Stimulated activated CD4-positive, alpha-beta T cell treated with anti-CD3 and anti-CD28 coated beads, Interleukin-12 subunit alpha, Interleukin-12 subunit beta, amount 100 ng/mL, for 24 hours (primary cell): ENCODE data around the gene FLT1.

Experiments used
- DNase-seq, 2 experiments: peaks; one replicate each; pipeline ENCODE4 v3.0.0-alpha.2; 2020; ENCODE audit warnings: low read depth in 2 of 2

Gene FLT1

DNA sequence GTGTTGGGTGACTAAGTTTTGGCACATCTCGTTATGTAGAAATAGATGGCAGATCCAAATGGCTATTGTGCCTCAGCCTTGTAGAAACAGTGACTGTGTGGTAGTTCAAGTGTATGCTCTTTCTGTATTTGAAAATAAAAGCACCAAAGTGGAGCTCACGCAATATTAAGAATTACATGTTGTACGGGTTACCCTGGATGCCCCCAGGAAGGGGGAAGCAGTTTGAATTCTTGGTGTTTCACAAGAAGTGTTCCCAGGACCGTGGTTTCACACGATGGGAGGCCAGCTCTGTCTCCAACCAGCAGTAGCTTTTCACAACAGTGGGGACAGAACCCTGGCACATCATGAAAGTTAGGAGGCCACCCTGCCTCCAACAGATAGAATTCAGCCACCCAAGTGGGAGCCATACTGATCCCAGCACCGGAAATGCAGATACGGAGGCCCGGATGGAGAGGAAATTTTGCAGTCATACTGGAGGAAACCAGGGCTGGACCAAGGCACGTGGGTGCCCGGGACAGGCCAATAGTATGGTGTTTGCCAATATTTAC, 8.9 kb downstream of the FLT1 start:
- DNase-seq = no peak

DNA sequence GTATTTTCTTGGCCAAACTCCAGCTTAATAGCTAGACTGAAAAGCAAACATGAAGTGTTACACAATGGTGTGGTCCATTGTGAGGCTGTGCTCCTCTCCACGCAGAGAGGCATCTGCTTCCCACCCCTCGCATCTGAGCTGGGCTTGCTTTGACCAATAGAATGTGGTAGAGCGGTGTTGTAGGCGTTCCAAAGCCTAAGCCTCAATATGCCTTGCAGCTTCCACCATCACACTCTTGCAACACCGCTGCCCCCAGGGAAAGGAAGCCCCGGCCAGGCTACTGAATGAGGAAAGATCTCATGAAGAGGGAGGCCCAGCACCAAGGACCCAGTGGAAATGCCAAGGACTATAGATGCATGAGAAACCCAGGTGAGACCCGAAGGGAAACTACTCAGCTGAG, 9.4 kb downstream of the FLT1 start:
- DNase-seq = no peak

DNA sequence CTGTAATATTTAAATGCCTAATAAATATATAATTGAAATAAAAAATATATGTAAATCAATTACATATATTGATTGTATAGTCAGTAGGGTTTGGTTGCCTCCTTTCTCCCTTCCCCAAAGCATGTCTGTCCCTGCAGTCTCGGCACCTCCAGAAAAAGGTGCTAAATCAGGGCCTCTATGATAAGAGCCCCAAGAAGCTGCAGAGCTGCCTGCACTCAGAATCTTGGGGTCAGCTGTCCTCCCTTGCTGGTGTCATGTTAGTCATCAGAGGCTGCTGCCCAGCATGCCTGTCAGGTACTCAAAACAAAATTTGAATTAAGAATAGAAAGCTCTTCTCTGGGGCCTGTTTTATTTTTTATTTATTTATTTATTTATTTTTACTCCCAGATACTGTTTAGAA, 9.8 kb downstream of the FLT1 start:
- no peak for DNase-seq

DNA sequence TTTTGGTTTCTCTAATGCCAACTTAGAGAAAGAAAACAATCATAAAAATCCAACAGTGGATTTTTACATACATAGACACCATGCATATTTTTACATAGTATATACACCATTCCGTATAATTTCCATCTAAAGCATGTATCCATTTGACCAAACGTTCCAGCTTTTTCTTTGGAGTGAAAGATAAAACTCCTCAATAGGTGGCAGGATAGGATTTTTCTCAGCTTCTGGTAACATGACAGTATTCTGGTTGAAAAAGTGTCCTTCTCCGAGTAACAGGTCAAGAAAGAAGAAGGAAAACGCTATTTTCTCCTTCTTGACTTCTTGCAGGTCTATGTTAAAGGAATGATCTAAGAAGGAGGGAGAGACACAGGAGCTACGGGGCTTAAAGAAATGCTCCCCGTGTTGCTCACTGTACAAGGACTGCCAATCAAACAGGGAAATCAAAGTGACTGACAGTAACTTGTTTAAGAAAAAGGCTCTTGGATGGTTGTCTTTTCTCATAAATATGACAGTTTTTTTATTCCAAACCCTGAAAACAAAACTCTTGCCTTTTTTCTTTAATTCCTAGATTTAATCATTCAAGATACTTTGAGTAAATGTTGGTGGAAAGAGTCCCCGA, 11.5 kb downstream of the FLT1 start:
- no peak for DNase-seq

DNA sequence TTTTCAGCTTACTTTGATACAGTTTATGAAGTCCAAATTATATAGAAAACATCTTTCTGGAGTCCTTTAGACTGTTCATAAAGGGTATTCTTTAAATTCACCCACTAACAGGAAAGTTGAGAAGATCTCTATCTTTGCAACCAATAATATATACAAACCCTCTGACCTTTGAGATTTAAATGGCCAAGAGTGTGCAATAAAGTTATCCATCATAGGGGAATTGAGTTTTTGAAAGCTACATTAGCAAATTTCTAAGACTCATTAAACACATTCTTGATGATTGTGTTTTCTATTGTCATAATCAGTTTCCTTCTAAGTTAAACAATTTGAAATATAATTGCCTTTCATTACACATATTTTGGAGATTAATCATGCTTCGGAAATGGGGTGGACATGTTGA, 15.9 kb downstream of the FLT1 start:
- no peak for DNase-seq

DNA sequence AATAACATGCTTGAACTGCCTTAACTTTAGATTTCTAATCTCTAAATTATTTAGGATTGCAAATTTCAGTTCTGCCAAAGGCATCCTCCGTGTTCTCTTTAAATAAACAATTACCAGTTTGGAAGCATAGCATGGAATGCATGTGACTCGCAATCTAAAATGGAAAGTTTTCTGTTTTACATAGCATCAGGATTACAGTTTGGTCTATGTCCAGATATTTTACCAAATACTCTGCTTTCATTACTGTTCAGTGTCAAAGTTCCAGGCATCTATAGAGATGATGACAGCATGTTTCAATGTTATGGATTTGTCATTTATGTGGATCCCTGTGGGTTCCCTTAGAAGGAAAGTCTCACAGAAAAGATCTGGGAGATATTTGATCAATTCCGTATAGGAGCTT, 16.8 kb downstream of the FLT1 start:
- no peak for DNase-seq

DNA sequence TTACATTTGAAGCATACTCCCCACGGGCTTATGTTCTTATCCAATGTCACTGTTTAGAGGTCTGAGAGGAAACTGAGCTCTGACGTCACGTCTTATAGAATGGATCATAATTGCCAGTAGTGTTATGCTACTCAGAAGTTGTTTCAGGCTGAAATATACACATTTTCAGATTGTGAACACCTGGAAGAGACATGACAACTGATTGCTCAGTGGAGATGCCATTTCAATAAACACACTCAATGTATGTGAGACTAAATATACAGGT, 17.3 kb downstream of the FLT1 start:
- DNase-seq = no peak

DNA sequence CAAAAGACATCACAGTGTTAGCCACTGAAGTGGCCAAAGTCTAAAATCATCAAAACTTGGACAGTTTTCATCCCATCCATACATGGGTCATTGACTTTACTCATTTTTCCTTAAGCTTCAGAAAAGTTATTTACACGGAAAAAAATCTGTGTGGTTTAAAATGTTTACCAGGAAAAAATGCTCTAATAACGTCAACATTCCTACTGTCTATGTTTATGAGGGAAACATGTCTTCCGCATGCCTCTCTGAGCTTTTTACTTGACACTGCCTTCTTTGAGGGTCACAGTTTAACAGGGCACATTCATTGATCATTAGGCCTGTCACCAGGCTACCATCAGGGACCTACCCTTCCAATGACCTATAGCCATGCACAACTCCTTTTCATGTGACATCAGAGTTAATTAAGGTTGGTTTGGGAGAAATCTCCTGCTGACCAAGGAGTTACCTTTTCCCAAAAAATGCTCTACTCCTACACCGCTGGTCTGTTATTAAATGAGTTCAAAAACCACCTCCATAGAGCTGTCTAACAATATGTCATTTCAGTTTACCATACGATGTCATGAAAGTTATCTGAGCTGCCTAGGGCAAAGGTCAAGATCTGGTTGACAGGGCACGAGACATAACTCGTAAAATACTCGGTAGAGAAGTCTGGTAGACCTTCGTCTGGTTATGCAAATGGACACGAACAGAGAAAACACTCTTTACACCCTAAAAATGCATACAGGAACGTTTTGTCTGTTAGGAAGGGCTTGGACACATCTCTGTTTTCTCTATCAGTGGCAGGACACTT, 17.8 kb downstream of the FLT1 start:
- no peak for DNase-seq

DNA sequence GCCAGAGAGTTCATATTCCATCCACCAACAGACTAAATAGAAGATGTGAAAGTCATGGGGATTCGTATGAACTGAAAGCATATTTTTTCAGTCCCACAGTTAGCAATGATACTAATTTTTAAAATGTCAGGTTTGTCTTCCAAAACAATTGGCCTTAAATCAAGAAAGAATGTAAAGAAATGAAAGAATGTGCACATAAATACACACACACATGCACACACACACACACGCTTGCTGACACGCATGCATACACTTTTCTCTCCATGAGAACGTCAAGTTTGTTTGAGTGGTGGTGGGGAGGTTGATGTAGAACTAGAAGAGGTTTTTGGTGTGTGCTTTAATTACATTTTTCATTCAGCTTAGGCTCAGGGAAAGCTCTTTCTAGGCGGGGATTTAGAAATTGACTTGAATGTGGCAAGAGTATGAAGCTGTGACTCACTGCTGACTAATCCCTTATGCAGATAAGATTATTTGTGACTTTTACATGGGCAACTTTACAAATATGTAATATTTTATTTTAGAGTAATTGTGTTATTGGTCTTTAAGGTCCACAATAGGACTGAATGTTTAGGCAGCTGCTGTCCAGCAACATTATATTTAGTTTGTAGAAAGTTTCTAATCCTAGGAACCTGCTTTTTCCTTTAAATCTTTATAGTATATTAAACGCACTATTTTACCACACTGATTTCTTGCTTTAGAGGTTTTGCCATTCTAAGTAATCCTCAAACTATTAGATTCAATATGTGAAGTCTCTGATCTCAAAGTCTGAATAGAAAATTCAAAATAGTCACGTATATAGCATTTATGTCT, 18.8 kb downstream of the FLT1 start:
- DNase-seq = no peak

DNA sequence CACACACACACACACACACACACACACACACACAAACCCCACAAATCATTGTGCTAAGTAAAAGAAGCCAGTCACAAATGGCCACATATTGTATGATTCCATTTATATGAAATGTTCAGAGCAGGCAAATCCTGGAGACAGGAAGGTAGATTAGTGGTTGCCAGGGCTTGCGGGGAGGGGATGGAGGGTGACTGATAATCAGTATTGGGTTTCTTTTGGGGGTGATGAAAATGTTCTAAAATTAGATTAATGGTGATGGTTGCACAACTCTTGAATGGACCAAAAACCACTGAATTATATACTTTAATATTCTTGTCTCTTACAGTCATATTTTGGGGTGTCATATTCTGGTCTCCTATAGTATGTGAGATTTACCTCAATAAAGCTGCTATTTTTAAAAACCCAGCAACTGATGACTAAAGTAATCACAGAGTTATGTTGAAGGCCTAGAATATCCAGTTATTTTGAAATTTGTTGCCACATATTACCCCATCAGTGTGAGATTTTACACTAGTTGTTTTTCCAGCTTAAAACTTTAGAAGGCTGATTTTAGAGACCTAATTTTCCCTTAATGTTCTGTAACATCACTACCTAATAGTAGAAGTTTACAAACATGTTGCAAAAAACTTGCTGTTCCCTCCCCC, 20.3 kb downstream of the FLT1 start:
- DNase-seq = no peak

DNA sequence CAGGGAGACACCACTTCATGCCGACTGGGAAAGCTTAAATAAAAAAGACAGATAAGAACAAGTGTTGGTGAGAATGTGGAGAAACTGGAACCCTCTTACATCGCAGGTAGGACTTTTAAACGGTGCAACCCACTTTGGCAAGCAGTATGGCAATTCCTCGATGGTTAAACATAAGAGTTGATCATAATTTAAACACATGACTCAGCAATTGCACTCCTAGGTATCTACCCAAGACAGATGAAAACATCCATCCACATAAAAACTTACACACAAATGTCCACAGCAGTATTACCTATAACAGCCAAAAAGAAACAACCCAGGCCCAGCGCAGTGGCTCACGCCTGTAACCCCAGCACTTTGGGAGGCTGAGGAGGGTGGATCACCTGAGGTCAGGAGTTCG, 21.9 kb downstream of the FLT1 start:
- DNase-seq = no peak

DNA sequence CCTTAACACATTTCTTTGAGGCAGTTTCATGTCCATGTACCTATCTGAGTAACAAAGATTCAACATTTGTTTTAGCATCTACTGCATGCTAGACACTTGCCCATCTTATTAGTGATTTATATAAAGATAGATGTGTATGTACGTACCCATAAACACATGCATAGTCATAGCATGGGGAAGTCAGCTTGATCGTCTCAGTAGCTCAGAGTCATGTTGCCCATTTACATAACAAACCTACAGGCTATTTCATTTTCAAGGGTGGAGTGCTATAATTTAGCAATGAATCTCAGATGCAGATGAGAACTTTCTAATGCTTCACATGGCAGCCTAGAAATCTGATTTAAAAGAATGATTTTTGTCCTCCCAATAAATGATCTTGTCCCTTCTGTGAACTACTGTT, 23.5 kb downstream of the FLT1 start:
- DNase-seq = no peak

DNA sequence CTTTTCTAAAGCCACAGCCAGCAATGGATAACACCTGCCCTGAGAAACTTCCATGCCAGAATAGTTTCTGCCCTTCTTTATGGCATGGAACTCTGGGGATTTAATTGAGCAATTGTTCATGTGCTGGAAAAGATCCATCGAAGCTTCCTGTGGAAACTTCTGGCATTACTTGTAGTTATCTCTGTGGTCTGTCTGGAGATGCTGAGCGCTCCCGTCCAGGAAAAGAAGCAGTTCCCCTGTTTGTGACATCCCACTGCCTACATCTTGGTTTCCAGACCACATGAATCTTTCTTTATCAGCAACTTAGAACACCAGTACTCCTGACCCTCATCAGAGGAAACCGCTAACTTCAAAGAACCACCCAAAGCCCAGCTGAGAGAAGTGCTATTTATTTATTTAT, 24.6 kb downstream of the FLT1 start:
- DNase-seq = no peak

DNA sequence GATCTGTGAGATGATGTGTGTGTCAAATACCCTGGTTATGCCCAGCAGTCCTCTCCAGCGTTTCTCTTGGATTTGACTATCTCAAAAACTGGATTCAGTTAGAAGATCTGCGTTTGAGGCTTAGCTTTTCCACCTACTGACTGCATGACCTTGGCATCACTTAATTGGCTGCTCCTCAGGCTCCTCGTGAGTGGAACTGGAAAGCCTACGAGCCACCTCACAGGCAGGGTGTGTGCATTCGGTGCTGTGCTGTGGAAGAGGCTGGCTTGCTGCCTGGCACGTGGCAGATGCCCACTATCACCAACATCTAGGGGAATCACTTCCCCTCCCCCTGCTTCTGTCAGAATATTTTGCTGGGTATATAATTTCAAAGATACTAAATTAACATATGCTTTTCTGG, 25.6 kb downstream of the FLT1 start:
- DNase-seq = no peak

DNA sequence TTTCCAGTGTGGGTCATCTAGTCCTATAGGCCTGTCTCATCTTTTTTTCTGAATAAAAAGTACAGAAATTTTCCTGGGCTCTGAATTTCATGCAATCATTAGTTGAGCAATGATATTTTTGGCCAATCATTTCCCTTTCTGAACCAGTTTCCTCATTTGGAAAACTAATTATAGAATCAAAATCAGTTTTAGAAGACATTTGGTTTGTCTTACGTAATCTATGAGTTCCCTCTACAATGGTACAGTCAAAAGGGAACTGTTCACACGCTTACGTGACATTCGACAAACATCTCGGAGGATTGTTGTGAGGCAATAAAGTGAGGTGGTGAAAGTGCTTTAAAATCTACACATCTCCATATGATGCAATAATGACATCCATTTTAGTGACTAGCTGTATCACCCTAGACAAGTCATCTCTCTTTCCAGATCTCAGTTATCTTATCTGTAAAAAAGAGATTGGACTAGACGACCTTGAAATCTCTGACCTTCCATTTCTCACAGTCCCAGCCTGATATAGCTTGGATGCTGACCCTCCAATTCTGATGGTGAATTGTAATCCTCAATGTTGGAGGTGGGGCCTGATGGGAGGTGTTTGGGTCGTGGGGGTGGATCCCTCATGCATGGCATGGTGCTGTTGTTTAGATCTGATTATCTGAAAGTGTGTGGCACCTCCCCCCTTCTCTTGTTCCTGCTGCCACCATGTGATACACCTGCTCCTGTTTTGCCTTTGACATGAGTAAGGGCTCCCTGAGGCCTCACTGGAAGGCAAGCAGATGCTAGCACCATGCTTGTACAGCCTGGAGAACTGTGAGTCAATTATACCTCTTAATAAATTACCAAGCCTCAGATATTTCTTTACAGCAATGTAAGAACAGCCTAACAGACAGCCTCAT, 26.7 kb downstream of the FLT1 start:
- no peak for DNase-seq

DNA sequence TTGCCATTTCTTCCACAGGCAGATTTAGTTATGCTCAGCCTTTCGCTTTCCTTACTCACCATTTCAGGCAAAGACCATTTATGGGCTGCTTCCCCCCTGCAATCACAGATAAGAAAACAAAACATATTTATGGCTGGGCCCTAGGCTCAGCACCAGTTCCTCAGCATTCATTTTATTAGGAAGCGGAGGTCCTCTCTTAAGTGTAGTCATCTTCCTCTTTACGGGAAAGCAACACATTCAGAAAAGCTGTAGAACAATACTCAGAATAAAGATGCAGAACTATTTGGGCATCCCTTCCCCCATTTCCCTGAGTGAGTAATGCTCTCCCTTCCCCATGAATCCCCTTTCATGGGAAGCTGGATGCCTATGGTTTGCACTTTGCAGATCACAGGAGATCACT, 27.9 kb downstream of the FLT1 start:
- DNase-seq = no peak

DNA sequence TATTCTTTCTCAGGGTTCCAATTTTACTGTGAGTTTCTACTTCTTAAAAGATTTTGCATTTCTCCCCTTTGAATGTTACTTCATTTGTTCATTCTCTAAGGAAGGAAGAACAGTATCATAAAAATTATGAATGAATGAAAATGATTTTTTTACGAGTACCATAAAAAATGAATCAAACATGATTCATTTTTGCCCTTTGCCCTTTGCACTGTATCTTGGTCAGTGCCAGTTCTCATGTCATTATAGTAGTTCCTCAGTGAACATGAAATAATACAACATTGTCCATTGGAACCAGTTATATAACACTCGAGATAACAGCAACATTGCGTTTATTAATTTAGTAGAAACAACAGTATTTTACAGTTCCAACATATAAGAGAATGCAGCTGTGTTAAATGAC, 28.8 kb downstream of the FLT1 start:
- no peak for DNase-seq

DNA sequence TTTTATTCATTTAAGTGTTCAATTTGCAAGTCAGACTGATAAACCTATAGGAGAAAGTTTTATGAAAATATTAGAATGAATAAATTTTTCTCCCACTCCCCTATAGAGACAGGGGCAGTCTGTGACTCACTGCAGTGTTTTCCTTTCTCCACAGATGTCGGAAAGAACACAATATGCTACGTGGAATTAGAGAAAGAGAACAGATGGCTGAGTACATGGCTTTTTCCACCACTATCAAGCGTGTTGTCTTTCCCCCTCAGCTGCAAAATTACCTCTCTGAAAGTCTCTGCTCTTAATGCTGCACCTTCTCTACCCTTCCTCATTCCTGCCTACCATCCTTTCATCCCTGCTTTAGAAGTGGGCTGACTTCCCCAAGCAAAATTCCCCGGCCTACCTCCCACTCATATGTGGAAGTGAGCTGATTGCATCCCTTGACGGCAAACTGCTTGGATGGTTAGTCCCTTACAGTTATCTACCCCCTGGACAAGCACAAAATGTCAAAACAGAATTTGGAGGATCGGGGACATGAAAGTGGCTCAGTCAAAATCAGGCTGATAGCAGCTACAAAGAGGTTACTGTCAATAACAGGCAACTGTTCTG, 30.0 kb downstream of the FLT1 start:
- DNase-seq = no peak

DNA sequence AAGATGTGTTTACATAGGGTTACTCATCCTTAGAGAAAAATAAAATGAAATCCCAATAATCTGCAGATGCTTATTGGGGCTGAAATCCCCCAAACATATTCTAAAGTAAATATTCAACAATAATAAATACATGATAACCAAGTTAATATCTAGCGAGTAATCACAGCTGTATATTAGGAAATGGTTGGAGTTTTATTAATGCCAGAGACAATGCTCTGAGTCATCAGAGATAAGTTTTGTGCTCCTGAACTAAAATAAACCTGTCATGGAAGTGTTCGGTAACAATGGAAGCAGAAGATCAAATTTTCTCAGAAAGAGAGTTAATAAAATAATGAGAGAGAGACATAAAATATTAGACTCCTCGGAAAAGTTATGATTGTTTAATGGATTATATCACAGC, 31.4 kb downstream of the FLT1 start:
- no peak for DNase-seq

DNA sequence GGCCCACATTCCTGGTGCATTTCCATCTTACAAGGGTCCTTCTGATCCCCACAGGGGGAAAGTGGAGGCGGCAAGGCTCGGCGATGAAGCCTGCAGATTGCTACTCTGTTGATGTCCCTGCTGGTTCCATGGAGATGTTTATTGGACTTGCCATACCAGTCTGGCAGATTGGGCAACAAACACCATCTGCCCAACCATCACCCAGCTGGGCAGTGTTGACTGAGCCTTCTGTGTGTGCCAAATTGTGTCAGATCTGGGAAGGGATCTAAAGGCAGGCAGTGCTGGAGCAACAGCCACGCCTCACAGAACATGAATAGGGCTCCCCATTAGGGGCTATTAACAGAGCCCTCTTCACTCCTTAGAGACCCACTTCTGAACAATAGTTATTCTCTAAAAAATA, 35.0 kb downstream of the FLT1 start:
- DNase-seq = no peak

DNA sequence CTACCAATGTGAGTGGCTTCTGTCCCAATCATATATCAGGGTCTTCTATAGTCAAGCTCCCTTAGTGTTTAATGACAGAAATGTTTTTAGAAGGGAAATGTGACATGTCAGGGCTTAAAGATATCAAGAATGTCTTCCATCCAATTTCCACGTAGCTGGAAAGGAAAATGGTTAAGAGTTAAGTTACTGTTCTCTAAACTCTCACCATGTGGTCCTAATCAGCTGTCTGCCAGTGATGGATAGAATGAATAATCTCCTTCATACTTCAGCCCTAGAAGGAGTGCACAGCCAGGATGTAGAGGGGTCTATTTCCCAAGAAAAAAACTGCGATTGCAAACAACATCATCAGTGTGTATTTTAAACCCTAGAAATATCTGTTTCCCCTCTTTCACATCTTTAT, 36.3 kb downstream of the FLT1 start:
- DNase-seq = no peak
